ENCODE results near the gene IGFALS. TPM values are rescaled to one million over a fixed set of nuclear protein-coding genes. Genes with fewer than 3 reads are reported as not detected.

IGFALS gene
- total RNA-seq, 2 donors from 2014 or later, result not detected

DNA sequence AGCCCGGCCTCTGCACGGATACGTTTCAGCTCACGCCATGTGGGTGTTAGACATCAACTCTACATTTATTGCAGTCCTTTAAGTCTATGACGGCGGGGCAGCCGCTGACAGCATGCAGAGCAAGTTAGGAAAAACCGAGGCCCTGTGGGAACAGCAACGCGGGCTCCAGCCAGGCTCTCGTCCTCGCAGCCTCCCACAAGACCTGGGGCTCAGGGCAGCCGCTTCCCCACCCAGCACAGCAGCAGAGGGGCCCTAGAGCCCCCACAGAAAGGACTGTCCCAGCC is 16.9 kb downstream of the IGFALS start:
- Histone ChIP-seq H3K27ac (ENCODE audit: low read depth, low read length) (no peak overlapping the region), H3K27me3 (ENCODE audit: control insufficient read depth, insufficient read depth, low read length, poor library complexity, severe bottlenecking) (no peaks in the 10 kb centered on the region), H3K36me3 (ENCODE audit: control insufficient read depth, insufficient read depth, low read length) (peaks cover 19% of the 10 kb centered on the region), H3K9ac (ENCODE audit: extremely low read depth, low read length, poor library complexity, severe bottlenecking) (no peak overlapping the region), H3K9me3 (ENCODE audit: control insufficient read depth, low read length) (no peaks in the 10 kb centered on the region), H3K4me3 (ENCODE audit: low read length) (no peak overlapping the region), H3K4me1 (ENCODE audit: control insufficient read depth, insufficient read depth, low read length) (peaks cover 8% of the 10 kb centered on the region)
- H3K9me3 Mint-ChIP-seq, result no peaks in the 10 kb centered on the region
- no peak for DNase-seq
- WGBS, 2 experiments (ENCODE audit: insufficient coverage in 1 of 2, insufficient read length in 1 of 2), result 95 to 96% methylated on average over 12 to 13 of the region's 13 CpGs
- H3K27ac Mint-ChIP-seq, result no peak overlapping the region
- peaks cover 12% of the 10 kb centered on the region for H3K36me3 Mint-ChIP-seq (ENCODE audit: low read depth)
- no peak overlapping the region for H3K4me3 Mint-ChIP-seq
- TF ChIP-seq, protein P1, sequence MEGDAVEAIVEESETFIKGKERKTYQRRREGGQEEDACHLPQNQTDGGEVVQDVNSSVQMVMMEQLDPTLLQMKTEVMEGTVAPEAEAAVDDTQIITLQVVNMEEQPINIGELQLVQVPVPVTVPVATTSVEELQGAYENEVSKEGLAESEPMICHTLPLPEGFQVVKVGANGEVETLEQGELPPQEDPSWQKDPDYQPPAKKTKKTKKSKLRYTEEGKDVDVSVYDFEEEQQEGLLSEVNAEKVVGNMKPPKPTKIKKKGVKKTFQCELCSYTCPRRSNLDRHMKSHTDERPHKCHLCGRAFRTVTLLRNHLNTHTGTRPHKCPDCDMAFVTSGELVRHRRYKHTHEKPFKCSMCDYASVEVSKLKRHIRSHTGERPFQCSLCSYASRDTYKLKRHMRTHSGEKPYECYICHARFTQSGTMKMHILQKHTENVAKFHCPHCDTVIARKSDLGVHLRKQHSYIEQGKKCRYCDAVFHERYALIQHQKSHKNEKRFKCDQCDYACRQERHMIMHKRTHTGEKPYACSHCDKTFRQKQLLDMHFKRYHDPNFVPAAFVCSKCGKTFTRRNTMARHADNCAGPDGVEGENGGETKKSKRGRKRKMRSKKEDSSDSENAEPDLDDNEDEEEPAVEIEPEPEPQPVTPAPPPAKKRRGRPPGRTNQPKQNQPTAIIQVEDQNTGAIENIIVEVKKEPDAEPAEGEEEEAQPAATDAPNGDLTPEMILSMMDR (conservative IDR thresholded peaks at IDR 0.05), result no peak
- no peaks in the 10 kb centered on the region for H3K27me3 Mint-ChIP-seq (ENCODE audit: insufficient read depth)
- peaks cover 8% of the 10 kb centered on the region for H3K4me1 Mint-ChIP-seq

GRCh38 chr16:1775846-1776671 is 17.4 kb downstream of the IGFALS start:
- DNase-seq, result no peak
- H3K27me3 Mint-ChIP-seq (ENCODE audit: insufficient read depth), result no peaks in the 10 kb centered on the region
- Histone ChIP-seq H3K9me3 (ENCODE audit: control insufficient read depth, low read length) (no peaks in the 10 kb centered on the region), H3K36me3 (ENCODE audit: control insufficient read depth, insufficient read depth, low read length) (peaks cover 18% of the 10 kb centered on the region), H3K27me3 (ENCODE audit: control insufficient read depth, insufficient read depth, low read length, poor library complexity, severe bottlenecking) (no peaks in the 10 kb centered on the region), H3K4me1 (ENCODE audit: control insufficient read depth, insufficient read depth, low read length) (peaks cover 4% of the 10 kb centered on the region), H3K9ac (ENCODE audit: extremely low read depth, low read length, poor library complexity, severe bottlenecking) (no peak overlapping the region), H3K4me3 (ENCODE audit: low read length) (no peak overlapping the region), H3K27ac (ENCODE audit: low read depth, low read length) (no peak overlapping the region)
- H3K4me1 Mint-ChIP-seq, result peaks cover 3% of the 10 kb centered on the region
- TF ChIP-seq, protein P1 (conservative IDR thresholded peaks at IDR 0.05), result no peak
- H3K36me3 Mint-ChIP-seq (ENCODE audit: low read depth), result peaks cover 12% of the 10 kb centered on the region
- H3K9me3 Mint-ChIP-seq, result no peaks in the 10 kb centered on the region
- H3K4me3 Mint-ChIP-seq, result no peak overlapping the region
- no peak overlapping the region for H3K27ac Mint-ChIP-seq
- 94 to 96% methylated on average over 7 to 26 of the region's 28 CpGs for WGBS, 2 experiments (ENCODE audit: insufficient coverage in 1 of 2, insufficient read length in 1 of 2)

GRCh38 chr16:1775006-1775845 is 18.3 kb downstream of the IGFALS start:
- H3K27ac ChIP-seq (ENCODE audit: low read depth, low read length), result no peak overlapping the region
- peak overlapping the region; percentile 90 for H3K4me3 ChIP-seq (ENCODE audit: low read length)
- peaks cover 3% of the 10 kb centered on the region for H3K4me1 Mint-ChIP-seq
- DNase-seq, result no peak
- 92 to 98% methylated on average over 22 to 30 of the region's 30 CpGs for WGBS, 2 experiments (ENCODE audit: insufficient coverage in 1 of 2, insufficient read length in 1 of 2)
- no peak overlapping the region for H3K9ac ChIP-seq (ENCODE audit: extremely low read depth, low read length, poor library complexity, severe bottlenecking)
- no peak overlapping the region for H3K4me3 Mint-ChIP-seq
- H3K36me3 Mint-ChIP-seq (ENCODE audit: low read depth), result peaks cover 10% of the 10 kb centered on the region
- no peaks in the 10 kb centered on the region for H3K27me3 ChIP-seq (ENCODE audit: control insufficient read depth, insufficient read depth, low read length, poor library complexity, severe bottlenecking)
- peaks cover 13% of the 10 kb centered on the region for H3K36me3 ChIP-seq (ENCODE audit: control insufficient read depth, insufficient read depth, low read length)
- no peak overlapping the region for H3K27ac Mint-ChIP-seq
- H3K9me3 ChIP-seq (ENCODE audit: control insufficient read depth, low read length), result no peaks in the 10 kb centered on the region
- no peaks in the 10 kb centered on the region for H3K27me3 Mint-ChIP-seq (ENCODE audit: insufficient read depth)
- TF ChIP-seq, protein P1 (conservative IDR thresholded peaks at IDR 0.05), result no peak
- H3K4me1 ChIP-seq (ENCODE audit: control insufficient read depth, insufficient read depth, low read length), result no peaks in the 10 kb centered on the region
- no peaks in the 10 kb centered on the region for H3K9me3 Mint-ChIP-seq

All from endodermal cell (in vitro differentiated cells).